Astrocyte (in vitro differentiated cells and primary cell): Measurements from ENCODE around the gene ADRA2C. TPM values are rescaled to one million over a fixed set of nuclear protein-coding genes. Genes with fewer than 3 reads are reported as not detected.

Experiments
- DNase-seq: peaks from one replicate; pipeline ENCODE4 v3.0.0-alpha.2; 2010; ENCODE audit warnings: low read depth
- FAIRE-seq: peaks from 2 replicates; lab custom pipeline; 2011; peaks lifted over from hg19 to GRCh38; lab: Jason Lieb, UNC
- H2AFZ ChIP-seq: 2 replicates; pipeline ENCODE4 v1.6.0; 2012; ENCODE audit warnings: low read depth, low read length, inconsistent platforms
- H3K27ac ChIP-seq: 2 replicates; pipeline ENCODE4 v1.5.1; 2011; ENCODE audit warnings: low read depth, low read length, inconsistent platforms
- H3K27me3 ChIP-seq: 2 replicates; pipeline ENCODE4 v1.6.0; 2011; ENCODE audit warnings: low read length, inconsistent platforms; ENCODE audit not compliant: insufficient read depth
- H3K36me3 ChIP-seq: 2 replicates; pipeline ENCODE4 v1.5.1; 2011; ENCODE audit warnings: low read length, inconsistent platforms; ENCODE audit not compliant: insufficient read depth
- H3K4me1 ChIP-seq: 2 replicates; pipeline ENCODE4 v1.5.1; 2011; ENCODE audit warnings: low read length, inconsistent platforms; ENCODE audit not compliant: insufficient read depth
- H3K4me2 ChIP-seq: 2 replicates; pipeline ENCODE4 v1.6.0; 2012; ENCODE audit warnings: low read length, inconsistent platforms
- H3K4me3 ChIP-seq: 2 replicates; pipeline ENCODE4 v1.5.1; 2011; ENCODE audit warnings: low read depth, mild to moderate bottlenecking, low read length, inconsistent platforms; ENCODE audit not compliant: insufficient read depth
- H3K79me2 ChIP-seq: 2 replicates; pipeline ENCODE4 v1.6.0; 2012; ENCODE audit warnings: mild to moderate bottlenecking, low read length, inconsistent platforms; ENCODE audit not compliant: insufficient read depth
- H3K9ac ChIP-seq: 2 replicates; pipeline ENCODE4 v1.6.0; 2012; ENCODE audit warnings: mild to moderate bottlenecking, low read length, inconsistent platforms
- H3K9me3 ChIP-seq: 2 replicates; pipeline ENCODE4 v1.5.1; 2012; ENCODE audit warnings: low read depth, mild to moderate bottlenecking, low read length, inconsistent platforms; ENCODE audit not compliant: insufficient read depth
- H4K20me1 ChIP-seq: 2 replicates; pipeline ENCODE4 v1.6.0; 2012; ENCODE audit warnings: low read length, inconsistent platforms; ENCODE audit not compliant: insufficient read depth
- H3K27ac Mint-ChIP-seq: one replicate; pipeline ENCODE4 v1.8.0; 2021; ENCODE audit warnings: mild to moderate bottlenecking, mixed read lengths; ENCODE audit not compliant: unreplicated experiment
- H3K27me3 Mint-ChIP-seq: one replicate; pipeline ENCODE4 v1.8.0; 2021; ENCODE audit warnings: low read depth, mixed read lengths; ENCODE audit not compliant: unreplicated experiment
- H3K36me3 Mint-ChIP-seq: one replicate; pipeline ENCODE4 v1.8.0; 2021; ENCODE audit warnings: low read depth, mixed read lengths; ENCODE audit not compliant: unreplicated experiment
- H3K4me1 Mint-ChIP-seq: one replicate; pipeline ENCODE4 v1.8.0; 2021; ENCODE audit warnings: low read depth, mixed read lengths; ENCODE audit not compliant: unreplicated experiment
- H3K4me3 Mint-ChIP-seq: one replicate; pipeline ENCODE4 v1.8.0; 2021; ENCODE audit warnings: mild to moderate bottlenecking, moderate library complexity, mixed read lengths; ENCODE audit not compliant: unreplicated experiment
- H3K9me3 Mint-ChIP-seq: one replicate; pipeline ENCODE4 v1.8.0; 2021; ENCODE audit warnings: mild to moderate bottlenecking, mixed read lengths; ENCODE audit not compliant: unreplicated experiment
- CTCF ChIP-seq: IDR thresholded peaks from 2 replicates; pipeline ENCODE4 v1.5.1; 2011; ENCODE audit warnings: low read depth, mild to moderate bottlenecking, inconsistent platforms, low read length, moderate library complexity; ENCODE audit not compliant: insufficient read depth
- EZH2 ChIP-seq: IDR thresholded peaks from 2 replicates; pipeline ENCODE4 v1.6.1; 2012; ENCODE audit warnings: mild to moderate bottlenecking, low read length, inconsistent platforms; ENCODE audit not compliant: insufficient read depth
- total RNA-seq: library from RNA; stranded (reverse); gene quantifications from 2 replicates; pipeline ENCODE4 v1.2.1, GENCODE V29; 2021

ADRA2C gene
- total RNA-seq, 1 donor from 2014 or later: 4.2 TPM

GRCh38 chr4:3805026-3805425 is 38.8 kb downstream of the ADRA2C start:
- Histone ChIP-seq H3K9ac (no peak overlapping the region), H3K4me2 (no peak overlapping the region), H3K4me1 (no peaks in the 10 kb centered on the region), H3K9me3 (no peaks in the 10 kb centered on the region), H3K27me3 (peaks cover 6% of the 10 kb centered on the region), H4K20me1 (no peaks in the 10 kb centered on the region), H2AFZ (no peak overlapping the region), H3K36me3 (no peaks in the 10 kb centered on the region), H3K79me2 (no peaks in the 10 kb centered on the region), H3K4me3 (no peak overlapping the region), H3K27ac (no peak overlapping the region)
- peaks cover 51% of the 10 kb centered on the region for H3K27me3 Mint-ChIP-seq
- TF ChIP-seq CTCF: no peak
- TF ChIP-seq EZH2: no peak
- FAIRE-seq (no peak), DNase-seq (no peak)
- no peak overlapping the region for H3K27ac Mint-ChIP-seq
- H3K4me3 Mint-ChIP-seq: no peak overlapping the region
- H3K36me3 Mint-ChIP-seq: peaks cover 2% of the 10 kb centered on the region
- no peaks in the 10 kb centered on the region for H3K4me1 Mint-ChIP-seq
- H3K9me3 Mint-ChIP-seq: no peaks in the 10 kb centered on the region

GRCh38 chr4:3805731-3806130 is 39.5 kb downstream of the ADRA2C start:
- Histone ChIP-seq H3K9ac (no peak overlapping the region), H2AFZ (no peak overlapping the region), H3K27ac (no peak overlapping the region), H3K27me3 (peaks cover 6% of the 10 kb centered on the region), H3K9me3 (no peaks in the 10 kb centered on the region), H3K4me3 (no peak overlapping the region), H3K79me2 (no peaks in the 10 kb centered on the region), H3K4me1 (no peaks in the 10 kb centered on the region), H3K4me2 (no peak overlapping the region), H3K36me3 (no peaks in the 10 kb centered on the region), H4K20me1 (no peaks in the 10 kb centered on the region)
- no peak for DNase-seq
- no peaks in the 10 kb centered on the region for H3K4me1 Mint-ChIP-seq
- H3K9me3 Mint-ChIP-seq: no peaks in the 10 kb centered on the region
- peaks cover 49% of the 10 kb centered on the region for H3K27me3 Mint-ChIP-seq
- no peaks in the 10 kb centered on the region for H3K36me3 Mint-ChIP-seq
- FAIRE-seq: no peak
- H3K27ac Mint-ChIP-seq: no peak overlapping the region
- TF ChIP-seq CTCF (no peak), EZH2 (no peak)
- no peak overlapping the region for H3K4me3 Mint-ChIP-seq

GRCh38 chr4:3807311-3807710 is 41.1 kb downstream of the ADRA2C start:
- no peak for DNase-seq
- Mint-ChIP-seq H3K4me1 (no peaks in the 10 kb centered on the region), H3K36me3 (no peaks in the 10 kb centered on the region), H3K27ac (no peak overlapping the region), H3K9me3 (no peaks in the 10 kb centered on the region), H3K27me3 (peaks cover 51% of the 10 kb centered on the region), H3K4me3 (no peak overlapping the region)
- H3K79me2 ChIP-seq: no peaks in the 10 kb centered on the region
- H3K4me3 ChIP-seq: no peak overlapping the region
- no peaks in the 10 kb centered on the region for H3K9me3 ChIP-seq
- H3K27ac ChIP-seq: no peak overlapping the region
- no peaks in the 10 kb centered on the region for H3K36me3 ChIP-seq
- FAIRE-seq: no peak
- H3K27me3 ChIP-seq: peaks cover 6% of the 10 kb centered on the region
- H2AFZ ChIP-seq: no peak overlapping the region
- H3K4me2 ChIP-seq: no peak overlapping the region
- no peaks in the 10 kb centered on the region for H3K4me1 ChIP-seq
- H4K20me1 ChIP-seq: no peaks in the 10 kb centered on the region
- TF ChIP-seq CTCF (no peak), EZH2 (no peak)
- H3K9ac ChIP-seq: no peak overlapping the region
